Tibial nerve (tissue), 4 donors: ENCODE data around the gene ATP9B.

Experiments
- CTCF ChIP-seq, 5 experiments: fragments of 200-600 bp in 3 of 5; fragments of 450-650 bp in 2 of 5; sonication (generic) in 3 of 5; IDR thresholded peaks; one replicate each; pipeline ENCODE4 v1.5.1; 2016 to 2019; ENCODE audit warnings: antibody characterized with exemption in 5 of 5, mild to moderate bottlenecking in 3 of 5, moderate library complexity in 2 of 5
- EP300 ChIP-seq, 2 donors: sonication (generic); formaldehyde crosslinking; IDR thresholded peaks; one replicate each; pipeline ENCODE4 v1.6.1; 2017; ENCODE audit warnings: antibody characterized with exemption in 2 of 2, mild to moderate bottlenecking in 1 of 2

GRCh38 chr18:79327199-79327721 lies 258.1 kb downstream of the ATP9B start:
- TF ChIP-seq CTCF (IDR thresholded peaks at IDR 0.05) (no peak), EP300 (IDR thresholded peaks at IDR 0.05) (no peak)
